ENCODE measurements around the gene MRPS15. TPM values are rescaled to one million over a fixed set of nuclear protein-coding genes. Genes with fewer than 3 reads are reported as not detected.
"Not testable (repeated sequence)": the region's sequence is repeated elsewhere in the genome, so short reads cannot be mapped to it uniquely, and the experiment has no call there.

Gene MRPS15
- total and polyA plus RNA-seq, 7 donors: 70.3 to 115 (median 85.3) TPM

DNA sequence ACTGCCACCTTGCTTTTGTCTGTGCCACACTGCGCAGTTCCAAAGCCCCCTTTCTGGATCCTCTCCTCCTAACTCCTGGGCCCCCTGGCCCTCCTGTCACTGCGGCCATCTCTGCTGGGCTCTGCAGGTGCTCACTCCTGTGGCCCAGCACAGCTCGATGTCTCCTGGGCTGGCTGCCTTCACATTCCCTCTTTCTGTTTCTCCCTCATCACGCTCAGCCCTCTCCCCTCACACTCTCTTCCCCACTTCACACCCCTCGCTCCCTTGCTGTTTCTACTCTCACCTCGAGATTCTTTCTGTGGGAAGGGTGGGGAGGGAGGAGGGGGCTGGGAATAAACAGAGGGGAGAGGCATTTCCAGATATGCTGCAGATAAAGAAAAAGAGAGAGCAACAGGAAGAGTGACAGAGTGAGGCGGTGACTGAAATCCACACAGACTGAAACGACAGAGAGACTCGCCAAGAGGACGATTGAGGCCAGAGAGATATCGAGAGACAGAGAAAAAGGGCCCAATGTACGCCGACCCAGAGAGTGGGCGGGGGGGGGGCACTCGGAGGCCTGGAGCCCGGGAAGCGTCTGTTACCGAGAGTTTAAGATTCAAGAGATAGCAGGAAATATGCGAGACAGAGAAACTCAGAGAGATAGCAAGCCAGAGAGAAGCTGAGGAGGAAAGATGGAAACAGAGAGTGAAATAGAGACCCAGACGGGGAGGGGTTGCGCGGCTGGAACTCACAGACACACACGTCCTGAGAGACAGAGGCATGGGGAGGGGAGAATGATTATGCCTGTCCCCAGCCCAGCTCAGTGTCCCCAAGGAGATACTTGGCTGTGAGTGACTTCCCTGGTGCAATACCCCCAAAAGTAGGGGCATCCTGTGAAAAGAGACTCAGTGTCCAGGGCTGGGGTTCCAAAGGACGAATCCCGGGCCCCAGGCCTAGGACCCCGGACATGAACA lies 17.9 kb upstream of the MRPS15 start:
- H3K27ac ChIP-seq: peak overlapping the region in 1 of 4 donors; percentile 3
- intact Hi-C loops (cut with DNase I): no loop called here

GRCh38 chr1:36481091-36481490 lies 16.9 kb upstream of the MRPS15 start:
- 63 to 86% methylated on average over 6 of the region's 6 CpGs for WGBS, 2 donors
- Histone ChIP-seq H3K9me3 (no peaks in the 10 kb centered on the region), H3K27me3 (no peaks in the 10 kb centered on the region), H3K4me3 (no peak overlapping the region), H3K36me3 (no peaks in the 10 kb centered on the region), H3K4me1 (no peaks in the 10 kb centered on the region), H3K27ac (no peak overlapping the region)
- DNase-seq: peak; percentile 65
- intact Hi-C loops (cut with DNase I): no loop called here
- TF ChIP-seq POLR2A (IDR thresholded peaks at IDR 0.05): no peak
- TF ChIP-seq CTCF (IDR thresholded peaks at IDR 0.05): no peak
- TF ChIP-seq POLR2AphosphoS5 (IDR thresholded peaks at IDR 0.05): no peak
- no peak for TF ChIP-seq EP300 (IDR thresholded peaks at IDR 0.05)

More for the DNA sequence above, 17.9 kb upstream of the MRPS15 start:
- H3K9me3 ChIP-seq: no peaks in the 10 kb centered on the region
- 32 to 62% methylated on average over 26 of the region's 26 CpGs for WGBS, 2 donors
- no peaks in the 10 kb centered on the region for H3K36me3 ChIP-seq
- H3K4me1 ChIP-seq: no peaks in the 10 kb centered on the region
- TF ChIP-seq EP300 (IDR thresholded peaks at IDR 0.05) (no peak), POLR2AphosphoS5 (IDR thresholded peaks at IDR 0.05) (no peak), CTCF (IDR thresholded peaks at IDR 0.05) (no peak), POLR2A (IDR thresholded peaks at IDR 0.05) (no peak)
- DNase-seq: peak; percentile 37
- H3K4me3 ChIP-seq: peak overlapping the region in 2 of 4 donors; percentile 15 to 30
- no peaks in the 10 kb centered on the region for H3K27me3 ChIP-seq

GRCh38 chr1:36480161-36480560 lies 16.0 kb upstream of the MRPS15 start:
- Histone ChIP-seq H3K4me3 (no peak overlapping the region), H3K27ac (no peak overlapping the region), H3K36me3 (no peaks in the 10 kb centered on the region), H3K4me1 (no peaks in the 10 kb centered on the region), H3K27me3 (no peaks in the 10 kb centered on the region), H3K9me3 (no peaks in the 10 kb centered on the region)
- intact Hi-C loops (cut with DNase I): no loop called here
- WGBS, 2 donors: 82 to 87% methylated on average over 2 of the region's 2 CpGs
- TF ChIP-seq POLR2AphosphoS5 (IDR thresholded peaks at IDR 0.05) (no peak), EP300 (IDR thresholded peaks at IDR 0.05) (no peak), CTCF (IDR thresholded peaks at IDR 0.05) (no peak), POLR2A (IDR thresholded peaks at IDR 0.05) (no peak)
- peak; percentile 40 for DNase-seq

DNA sequence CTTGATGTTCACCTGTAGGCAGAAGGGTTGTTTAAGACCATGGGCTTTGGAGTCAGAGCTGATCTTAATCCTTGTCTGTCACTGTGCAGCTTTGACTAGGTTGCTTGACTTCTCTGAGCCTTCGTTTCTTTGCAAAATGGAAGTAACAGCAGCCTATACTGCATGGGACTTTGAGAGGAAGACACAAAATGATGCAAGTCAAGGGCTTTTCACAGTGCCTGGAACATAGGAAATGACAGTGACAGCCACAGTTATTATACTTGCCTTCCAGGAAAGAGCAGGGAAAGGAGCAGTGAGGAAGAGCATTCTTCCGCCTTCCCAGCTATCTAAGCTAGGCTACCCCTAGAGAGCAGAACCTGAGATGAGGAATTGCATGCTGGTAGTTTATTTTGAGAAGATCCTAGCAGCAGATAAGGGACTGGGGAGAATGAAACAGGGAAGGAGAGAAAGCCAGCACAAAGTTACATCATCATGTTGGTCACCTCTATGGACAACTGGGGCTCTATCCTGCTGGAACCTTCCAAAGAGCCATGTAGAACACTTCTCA lies 15.4 kb upstream of the MRPS15 start:
- H3K9me3 ChIP-seq: no peaks in the 10 kb centered on the region
- intact Hi-C loops (cut with DNase I): no loop called here
- WGBS, 2 donors: 84 to 90% methylated on average over 2 of the region's 2 CpGs
- H3K27ac ChIP-seq: no peak overlapping the region
- DNase-seq: no peak
- TF ChIP-seq CTCF (IDR thresholded peaks at IDR 0.05) (no peak), POLR2AphosphoS5 (IDR thresholded peaks at IDR 0.05) (no peak), POLR2A (IDR thresholded peaks at IDR 0.05) (no peak), EP300 (IDR thresholded peaks at IDR 0.05) (no peak)
- H3K36me3 ChIP-seq: no peaks in the 10 kb centered on the region
- H3K4me3 ChIP-seq: no peak overlapping the region
- no peaks in the 10 kb centered on the region for H3K4me1 ChIP-seq
- no peaks in the 10 kb centered on the region for H3K27me3 ChIP-seq

DNA sequence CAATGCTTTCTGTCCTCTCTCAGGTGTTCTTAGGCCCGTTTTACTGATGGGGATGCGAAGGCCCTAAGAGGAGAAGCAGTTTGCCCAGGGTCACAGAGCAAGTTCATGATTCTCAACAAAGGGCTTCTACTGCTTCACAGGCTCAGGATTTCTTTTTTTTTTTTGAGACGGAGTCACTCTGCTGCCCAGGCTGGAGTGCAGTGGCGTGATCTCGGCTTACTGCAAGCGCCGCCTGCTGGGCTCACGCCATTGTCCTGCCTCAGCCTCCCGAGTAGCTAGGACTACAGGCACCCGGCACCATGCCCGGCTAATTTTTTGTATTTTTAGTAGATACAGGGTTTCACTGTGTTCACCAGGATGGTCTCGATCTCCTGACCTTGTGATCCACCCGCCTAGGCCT lies 13.4 kb upstream of the MRPS15 start:
- H3K27me3 ChIP-seq; H3K27ac ChIP-seq; H3K4me1 ChIP-seq; intact Hi-C loops (cut with DNase I); H3K4me3 ChIP-seq; H3K36me3 ChIP-seq; H3K9me3 ChIP-seq: not testable (repeated sequence)
- peak; percentile 9 for DNase-seq
- 89 to 90% methylated on average over 13 of the region's 13 CpGs for WGBS, 2 donors
